GM19043 (cell line): ENCODE data around the gene CRCP.
"Not testable (repeated sequence)": the region's sequence is repeated elsewhere in the genome, so short reads cannot be mapped to it uniquely, and the experiment has no call there.

Source experiments
- ATAC-seq: cut with Tn5 transposase; IDR thresholded peaks from one replicate; pipeline ENCODE4 v1.9.1; 2021; ENCODE audit warnings: low read depth; ENCODE audit not compliant: unreplicated experiment

The CRCP gene

GRCh38 chr7:66152371-66153191, 37.9 kb downstream of the CRCP start:
- ATAC-seq = no peak

- no peak for ATAC-seq
Observed at GRCh38 chr7:66153691-66154090, 39.0 kb downstream of the CRCP start.

GRCh38 chr7:66156035-66156434, 41.4 kb downstream of the CRCP start:
- not testable (repeated sequence) for ATAC-seq

- no peak for ATAC-seq
Observed at GRCh38 chr7:66157060-66157459, 42.4 kb downstream of the CRCP start.

GRCh38 chr7:66162622-66163021, 48.0 kb downstream of the CRCP start:
- ATAC-seq = no peak

- no peak for ATAC-seq
Observed at GRCh38 chr7:66163186-66163610, 48.6 kb downstream of the CRCP start.

GRCh38 chr7:66164356-66164755, 49.7 kb downstream of the CRCP start:
- ATAC-seq = no peak

GRCh38 chr7:66167773-66168387, 53.2 kb downstream of the CRCP start:
- ATAC-seq = no peak

- no peak for ATAC-seq
Observed at GRCh38 chr7:66169616-66170015, 55.0 kb downstream of the CRCP start.

GRCh38 chr7:66170309-66171231, 55.9 kb downstream of the CRCP start:
- ATAC-seq = no peak

GRCh38 chr7:66172536-66173401, 58.1 kb downstream of the CRCP start:
- ATAC-seq = not testable (repeated sequence)

GRCh38 chr7:66173856-66174255, 59.2 kb downstream of the CRCP start:
- ATAC-seq = no peak

GRCh38 chr7:66175006-66175405, 60.4 kb downstream of the CRCP start:
- not testable (repeated sequence) for ATAC-seq

GRCh38 chr7:66176914-66177313, 62.3 kb downstream of the CRCP start:
- no peak for ATAC-seq

GRCh38 chr7:66178258-66178657, 63.6 kb downstream of the CRCP start:
- no peak for ATAC-seq

GRCh38 chr7:66181329-66181728, 66.7 kb downstream of the CRCP start:
- ATAC-seq = no peak

GRCh38 chr7:66181845-66182244, 67.2 kb downstream of the CRCP start:
- no peak for ATAC-seq

GRCh38 chr7:66182920-66183319, 68.3 kb downstream of the CRCP start:
- ATAC-seq = no peak

GRCh38 chr7:66183700-66184099, 69.1 kb downstream of the CRCP start:
- no peak for ATAC-seq

- ATAC-seq = no peak
Observed at GRCh38 chr7:66185680-66186187, 71.1 kb downstream of the CRCP start.
